BLaER1 treated with 17β-estradiol and CSF1 and Interleukin-3, amounts not matched to agents 10 nM and 100 nM (cell line): Measurements from ENCODE around the gene ARID5B.

ENCODE experiments used
- H3K27ac ChIP-seq, 11 experiments: shearing (Covaris generic); formaldehyde crosslinking; 2 replicates each; pipeline ENCODE4 v1.8.1; 2022
- H3K27me3 ChIP-seq, 11 experiments: shearing (Covaris generic); formaldehyde crosslinking; 2 replicates each; pipeline ENCODE4 v1.8.1; 2022
- H3K36me3 ChIP-seq, 11 experiments: shearing (Covaris generic); formaldehyde crosslinking; 2 replicates each; pipeline ENCODE4 v1.8.1; 2022
- H3K4me1 ChIP-seq, 10 experiments: shearing (Covaris generic); formaldehyde crosslinking; 2 replicates each; pipeline ENCODE4 v1.8.1; 2022
- H3K4me2 ChIP-seq, 11 experiments: shearing (Covaris generic); formaldehyde crosslinking; 2 replicates each; pipeline ENCODE4 v1.8.1; 2022
- H3K4me3 ChIP-seq, 10 experiments: shearing (Covaris generic); formaldehyde crosslinking; 2 replicates each; pipeline ENCODE4 v1.8.1; 2022
- H3K9ac ChIP-seq, 11 experiments: shearing (Covaris generic); formaldehyde crosslinking; 2 replicates each; pipeline ENCODE4 v1.8.1; 2022
- H3K9me3 ChIP-seq, 11 experiments: shearing (Covaris generic); formaldehyde crosslinking; replicated peaks in 1 of 11; 2 replicates each; pipeline ENCODE4 v1.8.1; 2022
- H4K20me1 ChIP-seq, 11 experiments: shearing (Covaris generic); formaldehyde crosslinking; 2 replicates each; pipeline ENCODE4 v1.8.1; 2022
- Cebpa-rat ChIP-seq, 11 experiments: shearing (Covaris generic); IDR thresholded peaks; 2 replicates each; pipeline ENCODE4 v1.8.1; 2022

The ARID5B gene

DNA sequence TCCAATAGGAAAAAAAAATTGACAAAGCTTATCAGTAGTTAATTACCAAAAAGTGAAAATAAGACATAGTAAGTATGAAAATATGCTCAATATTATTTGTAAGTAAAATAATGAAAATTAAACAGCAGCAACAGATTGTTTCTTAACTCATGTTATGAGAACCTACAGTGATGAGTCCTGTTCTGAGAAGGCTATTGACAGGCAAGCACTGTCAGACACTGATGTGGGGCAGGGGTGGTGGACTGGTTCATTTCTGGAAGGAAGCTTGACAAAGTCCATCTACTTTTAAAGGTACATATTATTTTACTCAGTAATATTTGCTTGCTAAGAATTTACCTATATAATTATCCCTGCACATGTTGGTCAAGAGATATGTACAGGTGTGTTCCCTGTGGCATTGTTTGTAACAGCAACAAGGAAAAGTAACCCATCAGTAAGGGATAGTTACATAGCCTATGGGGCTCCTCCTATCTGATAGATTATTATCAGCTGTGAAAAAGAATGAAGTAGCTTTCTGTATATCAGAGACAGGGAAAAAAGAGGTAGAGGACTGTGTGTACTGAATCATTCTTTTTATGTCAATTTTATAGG, 205.5 kb downstream of the ARID5B start:
- Histone ChIP-seq H3K4me2 (peak overlapping the region in 8 of 11 experiments; percentile 6 to 84 (median 26); a peak in 8 of 22 replicates), H3K9me3 (peaks cover 0 to 5% (median 0%) of the 10 kb centered on the region in 11 experiments; a peak in 1 of 22 replicates), H3K36me3 (no peaks in the 10 kb centered on the region), H3K9ac (no peak overlapping the region), H3K27me3 (no peaks in the 10 kb centered on the region), H4K20me1 (no peaks in the 10 kb centered on the region), H3K4me1 (peaks cover 73 to 84% (median 78%) of the 10 kb centered on the region in 10 experiments), H3K27ac (peak overlapping the region in 4 of 11 experiments; percentile 2 to 30 (median 18); a peak in 3 of 22 replicates), H3K4me3 (no peak overlapping the region)
- TF ChIP-seq Cebpa-rat (IDR thresholded peaks at IDR 0.05) = no peak

DNA sequence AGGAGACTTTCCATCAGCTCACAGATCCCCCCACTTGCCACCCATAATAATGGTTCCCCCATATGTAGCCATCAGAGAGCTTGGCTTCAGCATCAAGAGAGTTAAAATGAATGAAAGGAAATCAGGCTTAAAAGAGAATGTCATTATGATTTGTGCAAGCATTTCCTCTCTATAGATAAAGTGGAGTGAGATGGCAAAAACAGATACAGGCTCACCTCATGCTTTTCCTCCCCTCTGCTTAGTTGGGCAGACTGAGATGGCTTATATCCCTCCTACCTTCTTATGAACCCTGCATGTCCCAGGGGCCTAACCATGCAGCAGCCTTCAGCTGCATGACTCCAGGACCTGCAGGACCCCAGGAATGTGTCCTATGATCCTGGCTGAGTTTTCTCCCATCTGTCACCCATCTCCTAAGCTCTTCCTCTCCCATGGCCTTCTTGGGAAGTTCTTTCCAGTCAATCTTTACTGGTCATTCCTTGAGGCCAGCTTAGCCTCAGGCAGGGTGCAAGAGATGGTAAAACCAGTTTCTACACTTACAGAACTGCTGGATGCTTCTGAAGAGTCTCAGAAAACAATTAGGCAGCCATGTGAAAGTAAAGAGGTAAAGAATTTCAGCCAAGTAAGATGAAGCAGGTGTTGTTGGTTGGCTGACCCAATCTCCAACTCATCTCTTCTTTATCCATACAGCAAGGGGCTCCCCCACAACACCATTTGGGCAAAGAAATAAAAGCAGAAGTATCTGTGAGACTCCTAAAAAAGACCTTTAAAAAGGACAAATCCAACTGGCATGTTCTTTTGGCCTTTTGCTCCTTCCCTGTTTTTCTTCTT, 207.5 kb downstream of the ARID5B start:
- peak overlapping the region; percentile 74 to 94 (median 84) for H3K4me2 ChIP-seq
- H3K27ac ChIP-seq = peak overlapping the region; percentile 13 to 90 (median 84); a peak in 21 of 22 replicates
- H4K20me1 ChIP-seq = no peaks in the 10 kb centered on the region
- H3K27me3 ChIP-seq = no peaks in the 10 kb centered on the region
- no peaks in the 10 kb centered on the region for H3K36me3 ChIP-seq
- peaks cover 72 to 88% (median 77%) of the 10 kb centered on the region in 10 experiments for H3K4me1 ChIP-seq
- TF ChIP-seq Cebpa-rat (IDR thresholded peaks at IDR 0.05) = no peak
- H3K4me3 ChIP-seq = peak overlapping the region in 1 of 10 experiments; percentile 36; a peak in 1 of 20 replicates
- peaks cover 0 to 5% (median 0%) of the 10 kb centered on the region in 11 experiments; a peak in 1 of 22 replicates for H3K9me3 ChIP-seq
- peak overlapping the region in 9 of 11 experiments; percentile 43 to 66 (median 60); a peak in 18 of 22 replicates for H3K9ac ChIP-seq

DNA sequence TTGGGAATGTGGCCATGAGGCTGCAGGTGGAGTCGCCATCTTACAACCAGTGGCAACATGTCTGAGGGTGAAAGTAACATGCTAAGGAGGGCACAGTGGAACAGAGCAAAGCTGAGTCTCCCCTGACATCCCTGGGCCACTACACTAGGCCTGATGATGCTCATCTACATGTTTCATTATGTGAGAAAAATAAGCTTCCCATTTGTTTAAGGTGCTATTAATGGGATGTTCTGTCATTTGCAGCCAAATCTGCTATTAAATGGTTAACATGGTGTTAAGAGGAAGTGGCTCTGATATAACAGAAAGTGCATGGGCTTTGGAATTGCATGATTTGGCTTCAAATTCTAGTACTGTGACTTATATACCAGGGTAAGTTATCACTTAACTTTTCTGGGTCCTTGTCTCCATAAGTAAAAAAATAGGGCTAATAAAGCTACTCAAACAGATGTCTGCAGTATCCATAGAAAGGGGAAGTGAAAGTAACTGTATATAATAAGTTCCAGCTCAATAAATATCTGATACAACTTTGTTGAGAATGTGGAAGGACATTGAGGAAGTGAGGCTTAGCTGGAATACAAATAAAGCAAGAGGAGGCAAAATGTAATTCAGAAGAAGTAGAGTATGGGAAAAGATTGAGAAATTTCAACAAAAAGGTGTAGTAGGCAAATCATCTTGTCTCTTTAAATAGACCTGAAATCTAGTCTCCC, 208.2 kb downstream of the ARID5B start:
- Histone ChIP-seq H3K9me3 (peaks cover 0 to 3% (median 0%) of the 10 kb centered on the region in 11 experiments; a peak in 1 of 22 replicates), H3K4me1 (peaks cover 64 to 88% (median 71%) of the 10 kb centered on the region in 10 experiments), H3K9ac (peak overlapping the region in 10 of 11 experiments; percentile 52 to 75 (median 68); a peak in 20 of 22 replicates), H3K27me3 (no peaks in the 10 kb centered on the region), H3K4me3 (peak overlapping the region in 5 of 10 experiments; percentile 1 to 30 (median 17); a peak in 5 of 20 replicates), H3K4me2 (peak overlapping the region; percentile 74 to 94 (median 84)), H3K27ac (peak overlapping the region; percentile 49 to 90 (median 85); a peak in 21 of 22 replicates), H3K36me3 (no peaks in the 10 kb centered on the region), H4K20me1 (no peaks in the 10 kb centered on the region)
- TF ChIP-seq Cebpa-rat (IDR thresholded peaks at IDR 0.05) = peak in 2 of 11 experiments; percentile 36 to 50; a peak in 2 of 22 replicates

GRCh38 chr10:62112300-62112699, 210.8 kb downstream of the ARID5B start:
- Histone ChIP-seq H3K27ac (peak overlapping the region in 5 of 11 experiments; percentile 28 to 86 (median 32); a peak in 6 of 22 replicates), H3K36me3 (no peaks in the 10 kb centered on the region), H3K27me3 (no peaks in the 10 kb centered on the region), H3K4me3 (no peak overlapping the region), H3K4me1 (peaks cover 43 to 63% (median 49%) of the 10 kb centered on the region in 10 experiments), H3K4me2 (peak overlapping the region in 6 of 11 experiments; percentile 2 to 87 (median 24); a peak in 6 of 22 replicates), H3K9ac (no peak overlapping the region), H4K20me1 (no peaks in the 10 kb centered on the region), H3K9me3 (no peaks in the 10 kb centered on the region)
- no peak for TF ChIP-seq Cebpa-rat (IDR thresholded peaks at IDR 0.05)

DNA sequence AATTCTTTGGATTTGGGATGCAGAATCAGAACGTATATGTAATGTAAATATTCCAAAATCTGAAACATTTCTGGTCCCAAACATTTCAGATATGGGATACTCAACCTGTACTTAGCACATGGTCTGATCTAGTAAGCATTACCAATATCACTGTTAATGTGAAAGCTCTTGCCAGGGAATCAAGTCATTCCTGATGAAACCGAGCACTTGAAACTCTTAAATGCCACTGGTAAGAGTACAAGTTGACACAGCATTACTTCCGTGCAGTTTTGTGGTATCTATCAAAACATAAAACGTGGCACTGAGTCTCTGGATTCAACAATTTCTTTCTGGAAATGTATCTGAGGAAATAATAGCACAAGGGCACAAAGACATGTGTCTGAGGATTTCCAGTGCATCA, 211.5 kb downstream of the ARID5B start:
- no peak for TF ChIP-seq Cebpa-rat (IDR thresholded peaks at IDR 0.05)
- Histone ChIP-seq H3K27me3 (no peaks in the 10 kb centered on the region), H4K20me1 (no peaks in the 10 kb centered on the region), H3K9me3 (no peaks in the 10 kb centered on the region), H3K4me1 (peaks cover 38 to 57% (median 44%) of the 10 kb centered on the region in 10 experiments), H3K27ac (no peak overlapping the region), H3K36me3 (no peaks in the 10 kb centered on the region), H3K9ac (no peak overlapping the region), H3K4me2 (no peak overlapping the region; a peak in 1 of 22 replicates), H3K4me3 (no peak overlapping the region)

GRCh38 chr10:62113680-62114079, 212.2 kb downstream of the ARID5B start:
- no peak overlapping the region for H3K9ac ChIP-seq
- H3K4me3 ChIP-seq = no peak overlapping the region
- H4K20me1 ChIP-seq = no peaks in the 10 kb centered on the region
- H3K4me2 ChIP-seq = no peak overlapping the region
- no peaks in the 10 kb centered on the region for H3K27me3 ChIP-seq
- no peaks in the 10 kb centered on the region for H3K9me3 ChIP-seq
- H3K36me3 ChIP-seq = no peaks in the 10 kb centered on the region
- peaks cover 31 to 49% (median 37%) of the 10 kb centered on the region in 10 experiments for H3K4me1 ChIP-seq
- no peak overlapping the region for H3K27ac ChIP-seq
- no peak for TF ChIP-seq Cebpa-rat (IDR thresholded peaks at IDR 0.05)

- H4K20me1 ChIP-seq = no peaks in the 10 kb centered on the region
Observed at GRCh38 chr10:62115321-62115720, 213.8 kb downstream of the ARID5B start.

GRCh38 chr10:62115842-62116241, 214.3 kb downstream of the ARID5B start:
- H3K4me3 ChIP-seq = no peak overlapping the region
- H4K20me1 ChIP-seq = no peaks in the 10 kb centered on the region
- H3K27ac ChIP-seq = no peak overlapping the region
- H3K9me3 ChIP-seq = peaks cover 0 to 7% (median 0%) of the 10 kb centered on the region in 11 experiments; a peak in 3 of 22 replicates
- peaks cover 9 to 29% (median 16%) of the 10 kb centered on the region in 10 experiments for H3K4me1 ChIP-seq
- no peak overlapping the region for H3K9ac ChIP-seq
- H3K4me2 ChIP-seq = no peak overlapping the region
- H3K27me3 ChIP-seq = no peaks in the 10 kb centered on the region
- TF ChIP-seq Cebpa-rat (IDR thresholded peaks at IDR 0.05) = no peak
- H3K36me3 ChIP-seq = no peaks in the 10 kb centered on the region

More at GRCh38 chr10:62115321-62115720, 213.8 kb downstream of the ARID5B start:
- Histone ChIP-seq H3K27me3 (no peaks in the 10 kb centered on the region), H3K4me2 (no peak overlapping the region), H3K9ac (no peak overlapping the region), H3K36me3 (no peaks in the 10 kb centered on the region), H3K4me1 (peaks cover 15 to 34% (median 22%) of the 10 kb centered on the region in 10 experiments), H3K9me3 (peaks cover 0 to 3% (median 0%) of the 10 kb centered on the region in 11 experiments; a peak in 3 of 22 replicates), H3K27ac (no peak overlapping the region), H3K4me3 (no peak overlapping the region)
- TF ChIP-seq Cebpa-rat (IDR thresholded peaks at IDR 0.05) = no peak
